Fibroblast of peridontal ligament (primary cell): Measurements from ENCODE around the gene ACAP1.

ENCODE experiments used
- DNase-seq: peaks from one replicate; pipeline ENCODE4 v3.0.0-alpha.2; 2010; ENCODE audit errors: extremely low read depth

Gene ACAP1, protein sequence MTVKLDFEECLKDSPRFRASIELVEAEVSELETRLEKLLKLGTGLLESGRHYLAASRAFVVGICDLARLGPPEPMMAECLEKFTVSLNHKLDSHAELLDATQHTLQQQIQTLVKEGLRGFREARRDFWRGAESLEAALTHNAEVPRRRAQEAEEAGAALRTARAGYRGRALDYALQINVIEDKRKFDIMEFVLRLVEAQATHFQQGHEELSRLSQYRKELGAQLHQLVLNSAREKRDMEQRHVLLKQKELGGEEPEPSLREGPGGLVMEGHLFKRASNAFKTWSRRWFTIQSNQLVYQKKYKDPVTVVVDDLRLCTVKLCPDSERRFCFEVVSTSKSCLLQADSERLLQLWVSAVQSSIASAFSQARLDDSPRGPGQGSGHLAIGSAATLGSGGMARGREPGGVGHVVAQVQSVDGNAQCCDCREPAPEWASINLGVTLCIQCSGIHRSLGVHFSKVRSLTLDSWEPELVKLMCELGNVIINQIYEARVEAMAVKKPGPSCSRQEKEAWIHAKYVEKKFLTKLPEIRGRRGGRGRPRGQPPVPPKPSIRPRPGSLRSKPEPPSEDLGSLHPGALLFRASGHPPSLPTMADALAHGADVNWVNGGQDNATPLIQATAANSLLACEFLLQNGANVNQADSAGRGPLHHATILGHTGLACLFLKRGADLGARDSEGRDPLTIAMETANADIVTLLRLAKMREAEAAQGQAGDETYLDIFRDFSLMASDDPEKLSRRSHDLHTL

DNA sequence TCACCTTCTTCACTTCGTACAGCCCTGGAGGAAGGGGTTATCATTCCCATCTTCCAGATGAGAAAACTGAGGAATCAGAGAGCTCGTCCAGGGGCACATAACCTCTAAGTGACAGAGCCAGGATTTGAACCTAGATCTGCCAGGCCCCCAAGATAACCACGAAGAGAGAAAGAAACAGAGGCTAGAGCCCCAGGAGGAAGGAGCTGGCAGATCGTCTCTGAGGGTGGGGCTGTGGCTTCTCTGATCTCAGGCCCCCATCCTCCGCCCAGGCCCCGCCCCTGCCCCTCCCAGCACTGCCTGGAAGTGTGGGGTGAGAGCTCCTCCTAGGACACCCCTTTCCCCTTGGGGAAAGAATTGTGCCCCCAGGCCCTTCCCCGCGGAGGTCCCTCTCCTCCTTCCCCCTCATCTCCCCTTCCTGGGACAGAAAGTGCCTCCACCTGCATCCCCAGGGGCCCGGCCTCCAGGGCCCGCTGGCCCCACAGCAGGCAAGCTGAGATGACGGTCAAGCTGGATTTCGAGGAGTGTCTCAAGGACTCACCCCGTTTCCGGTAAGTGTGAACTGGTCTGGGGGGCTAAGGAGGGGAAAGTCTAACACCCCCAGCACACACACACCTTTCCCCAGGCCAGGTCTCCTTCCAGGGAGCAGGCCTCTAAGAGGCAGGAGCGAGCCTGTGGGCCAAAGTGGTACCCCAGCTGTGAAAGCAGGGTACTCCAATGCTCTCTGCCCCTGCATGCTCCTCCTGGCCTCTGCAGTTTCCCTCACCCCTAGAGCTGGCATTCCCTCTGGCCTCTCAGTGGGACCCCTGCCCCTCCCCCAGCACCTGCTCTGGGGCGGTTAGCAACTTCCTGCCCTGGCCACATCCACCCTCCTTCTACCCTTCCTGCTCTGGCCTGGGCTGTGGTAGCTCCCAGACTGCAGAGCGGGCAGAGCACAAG, at the start of gene ACAP1:
ACAP1 (plus strand) TSS at position 290 of the 936 bp plus-strand sequence; CDS start at position 496, 206 bp downstream.
- DNase-seq, result no peak

DNA sequence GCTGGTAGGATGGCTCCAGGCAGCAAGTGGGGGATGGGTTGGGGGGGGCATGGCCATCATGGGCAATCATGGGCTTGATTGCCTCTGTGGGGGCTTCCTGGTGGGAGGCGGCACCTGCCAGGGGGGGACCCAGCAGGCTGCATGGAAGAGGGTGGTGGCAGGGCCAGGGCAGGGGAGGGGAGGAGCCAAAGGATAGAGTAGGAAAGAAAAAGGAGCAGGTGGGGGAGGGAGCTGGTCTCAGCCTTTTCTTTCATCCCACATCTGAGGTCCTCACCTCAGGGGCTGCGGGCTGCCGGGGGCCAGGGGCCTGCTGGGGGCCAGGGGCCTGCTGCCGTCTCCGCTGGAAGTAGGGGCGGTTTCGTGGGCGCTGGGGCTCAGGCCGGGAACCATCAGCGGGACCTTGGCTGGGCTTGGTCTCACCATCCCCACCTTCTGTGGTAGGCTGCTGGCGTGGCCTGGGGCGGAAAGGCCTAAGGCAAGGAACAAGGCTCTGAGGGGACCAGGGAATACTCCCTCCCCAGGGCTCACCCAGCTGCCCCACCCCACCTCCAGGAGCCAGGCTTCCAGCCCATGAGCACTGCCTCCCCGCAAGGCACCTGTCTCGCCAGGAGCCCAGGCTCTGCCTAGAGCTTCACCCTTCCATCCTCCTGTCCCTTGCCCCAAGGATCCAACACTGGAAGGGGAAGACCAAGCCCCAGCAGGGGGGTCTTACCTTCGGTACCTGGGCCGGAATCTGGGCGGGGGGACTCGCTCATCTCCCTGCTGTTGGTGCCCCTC, 46.9 kb upstream of the ACAP1 start:
- no peak for DNase-seq

DNA sequence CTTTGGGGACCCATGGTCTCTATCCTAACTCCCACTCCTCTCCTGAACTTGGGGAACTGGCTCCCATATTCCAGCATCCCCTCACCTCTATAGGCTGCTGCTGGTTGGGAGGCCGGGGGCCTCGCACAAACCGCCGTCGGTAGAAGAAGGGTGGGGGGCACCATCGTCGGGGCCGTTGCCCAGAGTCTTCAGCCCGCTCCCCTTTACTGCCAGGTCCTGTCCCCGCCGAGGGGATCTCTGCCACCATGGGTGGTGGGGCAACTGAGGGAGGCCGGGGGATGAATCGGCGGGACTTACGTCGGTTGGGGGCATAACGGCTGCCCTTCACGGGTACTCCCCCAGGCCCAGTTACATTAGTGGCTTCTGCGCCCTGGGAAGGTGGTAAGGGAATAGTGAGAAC, 46.2 kb upstream of the ACAP1 start:
- DNase-seq, result no peak

DNA sequence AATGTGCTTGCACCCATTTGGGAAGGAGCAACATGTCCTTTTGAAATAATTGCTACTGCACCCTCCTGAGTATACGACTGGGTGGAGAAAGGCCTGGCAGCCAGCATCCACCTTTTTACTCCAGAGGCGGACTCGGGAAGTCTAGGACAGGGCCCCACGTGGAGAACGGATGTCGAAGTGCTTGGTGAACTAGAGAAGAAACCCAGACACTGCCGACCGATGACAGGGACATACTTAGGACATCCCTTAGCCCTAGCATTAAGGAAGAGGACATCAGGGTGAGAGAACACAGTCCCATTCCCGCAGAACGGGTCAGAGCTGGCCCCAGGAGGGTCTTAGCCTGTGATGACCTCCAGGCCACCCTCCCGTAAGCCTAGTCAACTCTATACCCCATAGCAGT, 45.6 kb upstream of the ACAP1 start:
- no peak for DNase-seq

DNA sequence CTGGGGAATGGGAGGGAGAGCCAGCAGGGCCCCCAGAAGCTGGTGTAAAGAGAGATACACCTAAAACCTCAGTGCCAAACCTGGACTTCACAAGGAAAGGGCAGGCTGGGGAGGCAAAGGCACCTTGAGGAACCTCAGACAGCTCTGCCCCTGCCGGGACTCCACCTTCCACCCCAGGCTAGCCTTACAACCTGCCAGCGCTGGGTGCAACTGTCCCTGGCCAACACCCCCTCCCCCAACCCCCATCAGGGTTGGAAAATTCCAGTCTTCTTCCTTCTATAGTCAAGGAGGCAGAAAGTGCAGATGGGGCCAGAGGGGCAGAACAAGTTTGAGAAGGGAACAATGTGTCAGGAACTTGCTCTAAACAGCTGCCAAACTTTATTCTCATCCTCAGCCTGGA, 44.1 kb upstream of the ACAP1 start:
- no peak for DNase-seq

DNA sequence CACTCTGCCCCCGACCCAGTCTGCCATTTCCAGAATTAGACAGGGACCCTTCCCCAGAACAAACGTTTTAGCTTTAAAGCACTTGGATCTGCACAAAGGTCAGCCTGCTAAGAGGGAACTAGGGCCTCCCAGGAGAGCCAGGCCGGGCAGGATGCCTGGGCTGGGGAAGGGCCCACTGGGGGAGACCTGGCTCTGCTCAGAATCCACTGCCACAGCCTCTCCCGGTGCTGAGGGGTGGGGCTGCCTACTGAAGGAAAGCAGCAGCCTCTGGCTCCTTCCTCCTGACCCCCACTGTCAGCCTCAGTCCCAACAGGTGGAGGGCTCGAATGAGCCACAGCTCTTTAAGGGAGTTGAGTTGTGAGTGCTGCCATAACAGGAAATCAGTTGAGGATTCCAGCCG, 43.6 kb upstream of the ACAP1 start:
- no peak for DNase-seq

DNA sequence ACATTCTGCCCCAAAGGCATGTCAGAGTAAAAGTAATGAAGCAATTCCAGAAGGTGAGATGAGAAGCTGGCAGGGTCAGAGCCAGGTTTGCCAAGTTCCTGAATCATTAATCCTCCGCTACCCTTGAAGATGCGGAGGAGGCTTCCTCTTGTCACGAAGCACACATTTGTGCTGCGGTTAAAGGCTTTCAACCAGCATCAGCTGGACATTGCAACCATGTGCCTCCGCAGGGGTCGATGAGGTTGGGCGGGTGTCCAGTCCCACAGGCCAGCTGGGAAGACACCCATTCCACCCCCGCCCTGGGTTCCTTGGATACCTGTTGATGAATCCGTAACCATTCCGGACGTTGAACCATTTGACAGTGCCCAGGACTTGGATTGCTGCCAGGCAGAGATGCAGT, 43.2 kb upstream of the ACAP1 start:
- no peak for DNase-seq

DNA sequence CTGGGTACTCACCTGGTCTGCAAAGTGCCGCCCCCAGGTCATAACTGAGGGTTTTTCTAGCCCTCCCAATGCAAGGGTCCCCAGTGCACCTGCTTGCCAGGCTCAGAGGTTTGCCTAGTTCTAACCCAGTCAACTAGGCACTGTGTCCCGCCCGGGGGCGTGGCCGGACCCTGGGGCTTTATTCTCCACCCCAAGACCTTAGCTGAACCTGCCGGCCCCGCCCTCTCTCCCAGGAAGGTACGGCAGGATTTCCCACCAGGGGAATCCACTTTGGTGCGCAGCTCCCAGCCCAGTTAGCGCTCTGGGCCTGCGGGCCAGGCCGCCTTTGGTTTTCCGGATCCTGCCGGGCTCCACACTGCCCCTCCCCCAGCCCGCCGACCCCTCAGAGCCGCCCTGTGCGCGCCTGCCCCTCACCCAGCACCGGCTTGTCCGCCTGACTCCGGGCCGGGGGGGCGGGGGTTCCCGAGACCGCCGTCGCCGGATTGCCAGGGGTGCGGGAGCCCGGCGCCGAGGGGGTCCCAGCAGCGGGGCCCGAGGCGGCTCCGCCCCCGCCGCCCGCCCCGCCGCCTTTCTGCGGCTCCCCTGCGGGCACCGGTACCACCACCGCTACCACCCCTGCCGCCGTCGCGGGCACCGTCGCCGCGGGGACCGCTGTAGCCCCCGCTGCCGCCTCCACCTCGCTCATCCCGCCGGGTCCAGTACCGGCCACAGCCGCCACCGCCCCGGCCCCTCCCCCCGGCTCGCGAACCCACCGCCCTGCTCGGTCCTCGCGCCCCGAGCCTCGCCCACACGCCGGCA, 42.3 kb upstream of the ACAP1 start:
- DNase-seq, result no peak

DNA sequence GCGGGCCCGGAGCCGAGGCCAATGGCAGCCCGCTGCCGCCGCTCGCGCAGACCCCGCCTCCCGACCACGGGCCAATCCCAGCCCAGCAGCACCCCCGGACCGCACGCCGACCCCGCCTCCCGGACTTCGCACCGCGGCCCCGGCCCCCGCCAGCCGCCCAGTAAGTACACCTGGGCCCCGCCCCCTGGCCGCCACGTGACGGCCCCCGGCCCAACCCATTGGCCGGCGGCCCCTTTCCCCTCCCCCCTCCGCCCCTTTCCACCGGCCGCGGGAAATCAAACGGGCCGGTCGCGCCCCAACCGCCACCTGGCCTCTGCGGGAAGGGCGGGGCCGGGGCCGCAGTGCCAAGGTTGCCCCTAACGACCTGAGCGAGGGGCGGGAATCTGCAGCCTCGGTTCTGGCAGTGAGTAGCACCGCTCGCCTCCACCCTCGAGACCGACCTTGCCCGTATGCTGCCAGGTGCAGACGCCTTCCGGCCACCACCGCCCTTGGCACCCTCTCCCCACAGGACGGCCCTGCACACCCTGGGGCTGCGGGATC, 41.6 kb upstream of the ACAP1 start, which contains the start of gene YBX2:
YBX2 (minus strand) TSS at position 26 of the 540 bp plus-strand sequence. CDS start 139 bp downstream, outside the sequence.
- no peak for DNase-seq

DNA sequence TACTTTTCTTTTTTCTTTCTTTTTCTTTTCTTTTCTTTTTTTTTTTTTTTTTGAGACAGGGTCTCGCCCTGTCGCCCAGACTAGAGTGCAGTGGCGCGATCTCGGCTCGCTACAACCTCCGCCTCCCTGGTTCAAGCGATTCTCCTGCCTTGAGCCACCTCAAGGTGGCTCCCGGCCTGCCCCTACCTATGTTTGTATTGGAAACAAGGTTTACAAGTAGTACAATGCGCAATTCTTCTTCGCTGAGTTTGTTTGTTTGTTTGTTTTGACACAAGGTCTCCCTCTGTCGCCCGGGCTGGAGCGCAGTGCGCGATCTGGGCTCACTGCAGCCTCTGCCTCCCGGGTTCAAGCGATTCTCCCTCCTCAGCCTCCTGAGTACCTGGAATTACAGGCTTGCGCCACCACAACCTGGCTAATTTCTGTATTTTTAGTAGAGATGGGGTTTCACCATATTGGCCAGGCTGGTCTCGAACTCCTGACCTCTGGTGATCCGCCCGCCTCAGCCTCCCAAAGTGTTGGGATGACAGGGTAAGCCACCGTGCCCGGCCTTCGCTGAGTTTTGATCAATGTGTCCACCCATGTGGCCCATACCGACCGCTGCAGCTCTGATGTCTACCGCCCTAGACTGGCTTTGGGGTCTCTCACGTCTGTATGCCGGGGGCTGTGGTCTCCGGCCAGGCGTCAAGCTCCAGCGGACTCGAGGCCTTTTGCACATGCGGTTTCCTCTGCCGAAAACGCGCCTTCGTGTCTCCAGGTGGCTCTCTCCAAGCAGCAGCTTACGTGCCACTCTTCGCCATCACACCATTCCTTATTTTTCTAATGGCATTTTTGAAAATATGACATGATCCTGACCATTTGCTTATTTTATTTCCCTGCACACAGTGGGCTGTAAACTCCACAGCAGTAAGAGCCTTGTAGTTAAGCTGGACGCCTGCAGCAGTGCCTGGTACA, 40.8 kb upstream of the ACAP1 start:
- DNase-seq, result no peak

DNA sequence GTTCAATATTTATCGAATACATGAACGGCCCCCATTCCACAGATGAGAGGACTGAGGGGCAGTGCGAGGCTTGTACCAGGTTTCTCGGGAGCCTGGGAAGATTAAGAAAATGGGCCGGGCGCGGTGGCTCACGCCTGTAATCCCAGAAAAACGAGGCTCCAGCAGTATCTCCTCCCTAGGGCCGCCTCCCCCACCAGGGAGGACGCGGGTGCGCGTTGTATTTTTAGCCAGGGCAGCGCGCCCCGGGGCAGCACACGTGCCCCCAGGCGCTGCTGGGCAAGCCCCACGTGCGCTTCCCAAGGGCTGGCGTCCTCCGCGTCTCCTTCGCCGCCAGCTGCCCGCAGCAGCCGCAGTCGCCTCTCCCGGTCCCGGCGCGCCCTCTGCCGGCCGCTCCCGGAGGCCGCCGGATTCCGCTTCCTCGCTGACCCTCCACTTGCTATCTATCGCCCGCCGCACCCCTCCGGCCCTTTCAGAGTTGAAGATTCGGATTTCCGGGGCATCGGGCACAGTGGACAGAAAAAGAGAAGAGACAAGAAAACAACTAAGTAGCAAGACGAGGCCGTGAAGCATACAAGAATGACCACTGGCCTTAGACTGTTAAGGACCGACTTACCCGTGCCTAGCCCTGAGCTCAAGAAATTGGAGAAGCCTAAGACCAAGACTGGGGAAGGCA, 40.0 kb upstream of the ACAP1 start:
- peak; percentile 68 for DNase-seq

DNA sequence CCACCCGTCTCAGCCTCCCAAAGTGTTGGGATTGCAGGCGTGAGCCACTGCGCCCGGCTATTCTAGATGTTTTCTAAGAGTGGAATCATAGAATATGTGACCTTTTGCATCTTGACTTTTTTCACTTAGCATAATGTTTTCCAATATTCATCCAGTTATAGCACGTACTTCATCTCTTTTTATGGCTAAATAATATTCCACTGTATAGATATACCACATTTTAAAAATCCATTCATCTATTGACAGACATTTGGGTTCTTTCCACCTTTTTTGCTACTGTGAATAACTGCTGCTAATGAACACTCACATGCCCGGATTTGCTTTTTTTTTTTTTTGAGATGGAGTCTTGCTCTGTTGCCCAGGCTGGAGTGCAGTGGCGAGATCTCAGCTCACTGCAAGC, 32.1 kb upstream of the ACAP1 start:
- no peak for DNase-seq

DNA sequence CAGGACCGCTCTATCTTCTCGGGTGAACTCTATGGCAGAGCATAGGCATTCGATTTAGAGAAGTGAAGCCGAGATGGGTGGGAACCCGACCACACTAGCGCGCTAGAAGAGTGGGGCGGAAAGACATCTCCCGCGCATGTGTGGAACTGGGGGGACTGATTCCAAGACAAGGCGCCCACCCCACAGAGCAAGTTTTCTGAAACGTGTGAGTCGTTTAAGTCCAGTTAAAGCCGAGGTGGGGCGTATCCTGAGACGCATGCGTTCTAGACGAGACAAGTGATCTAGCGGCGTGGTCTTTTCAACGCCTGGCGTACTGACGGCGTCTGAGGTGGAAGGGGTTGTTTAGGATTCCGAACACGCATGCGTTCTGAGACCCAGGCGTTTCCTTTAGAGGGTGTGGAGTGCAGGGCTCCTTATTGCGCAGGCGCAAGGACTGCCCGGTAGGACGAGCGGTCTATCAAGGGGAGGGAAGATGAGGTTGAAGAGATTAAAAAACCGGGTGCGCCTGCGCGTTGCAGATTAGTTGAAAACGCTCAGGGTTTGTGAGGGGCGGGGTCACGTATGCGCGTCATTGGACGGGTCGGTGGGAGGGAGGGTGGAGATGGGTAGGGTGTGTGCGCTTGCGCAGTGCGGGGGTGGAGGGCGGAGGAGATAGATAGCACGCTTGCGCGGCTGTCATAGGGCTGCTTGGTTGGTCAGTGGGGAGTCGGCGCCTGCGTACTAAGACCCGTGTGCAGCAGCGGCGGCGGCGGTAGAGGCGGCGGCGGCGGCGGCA, 29.2 kb upstream of the ACAP1 start, which contains the start of gene EIF5A:
EIF5A (plus strand) TSS at position 718 of the 775 bp plus-strand sequence. CDS start 2,008 bp downstream, outside the sequence.
- DNase-seq, result peak; percentile 100

DNA sequence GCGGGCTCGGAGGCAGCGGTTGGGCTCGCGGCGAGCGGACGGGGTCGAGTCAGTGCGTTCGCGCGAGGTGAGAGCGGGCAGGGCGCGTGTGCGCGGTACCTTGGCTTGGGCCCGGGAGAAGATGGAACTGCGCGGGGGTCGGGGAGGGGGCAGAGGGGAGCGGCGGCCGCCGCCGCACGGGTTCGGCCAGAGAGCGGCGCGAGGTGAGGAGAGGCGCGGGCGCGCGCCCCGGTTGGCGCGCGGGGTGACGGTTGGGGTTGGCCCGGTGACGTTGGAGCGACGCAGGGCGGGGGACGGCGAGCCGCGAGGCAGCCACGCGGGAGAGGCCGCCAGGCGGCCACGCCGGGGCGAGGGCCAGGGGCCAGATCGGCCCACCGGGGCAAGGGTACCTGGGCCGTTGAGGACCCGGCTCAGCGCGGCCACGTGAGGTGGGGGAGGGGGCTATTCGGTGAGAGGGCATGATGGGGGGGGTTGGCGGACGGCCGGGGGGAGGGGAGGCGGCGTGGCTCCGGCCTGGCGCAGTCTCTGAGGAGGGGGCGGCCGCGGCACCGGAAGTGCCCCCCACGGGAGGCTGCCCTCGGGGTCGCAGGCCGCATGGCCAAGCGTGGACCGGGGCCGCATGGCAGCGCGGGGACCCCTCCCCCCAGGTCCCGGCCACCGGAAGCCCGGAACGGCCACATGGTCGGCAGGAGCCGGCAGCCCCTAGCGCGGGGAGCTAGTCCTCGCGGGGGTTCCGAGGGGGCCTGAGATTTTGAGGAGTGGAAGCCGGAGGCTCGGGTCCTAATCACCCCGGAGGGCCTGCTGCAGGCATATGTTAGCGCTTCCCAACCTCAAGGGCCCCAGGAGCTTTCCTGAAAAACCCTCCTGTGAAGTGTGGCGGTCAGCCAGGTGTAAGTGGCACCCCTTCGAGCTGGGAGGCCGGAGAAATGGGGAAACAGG, 28.4 kb upstream of the ACAP1 start:
- peak; percentile 22 for DNase-seq

DNA sequence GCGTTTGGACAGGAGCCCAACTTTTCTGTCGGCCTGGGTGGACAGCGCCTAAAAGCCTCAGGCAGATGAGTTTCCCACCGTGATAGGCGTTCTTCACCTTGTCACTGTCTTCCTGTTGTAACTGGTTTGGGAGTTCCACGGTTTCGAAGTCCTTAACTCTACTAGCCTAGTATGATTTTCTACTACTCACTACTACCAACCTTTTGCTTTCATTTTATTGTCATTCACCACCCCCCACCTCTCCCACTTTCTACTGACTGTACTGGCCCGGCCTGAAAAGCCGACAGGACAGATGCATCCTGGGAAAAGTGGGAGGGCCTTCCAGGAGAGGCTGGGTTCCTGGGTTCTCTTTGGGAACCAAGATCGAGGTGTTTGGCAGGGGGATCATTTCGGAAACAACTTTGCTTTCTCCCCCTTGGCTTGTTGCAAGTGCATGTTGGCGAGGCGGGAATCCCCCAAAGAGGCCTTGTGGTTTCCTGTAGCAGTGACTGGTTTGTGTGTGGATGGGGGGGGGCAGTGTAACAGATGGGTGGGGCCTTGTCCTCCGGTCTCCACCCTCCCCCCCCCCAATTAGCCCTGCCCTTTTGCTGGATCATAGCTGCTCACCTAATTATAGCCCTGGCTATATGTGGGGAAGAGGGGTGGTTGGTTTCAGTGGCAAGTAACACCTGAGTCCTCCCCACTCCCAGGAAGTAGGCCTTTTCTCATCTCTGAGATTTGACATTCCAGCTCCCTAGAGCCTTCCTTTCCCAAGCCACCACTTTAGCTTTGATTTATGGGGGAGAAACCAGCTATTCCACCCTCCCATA, 27.5 kb upstream of the ACAP1 start:
- DNase-seq, result peak; percentile 78
